HEK293 (cell line): ENCODE results near the gene SEPTIN2.

Experiments used
- CTCF ChIP-seq: fragments of 450-650 bp; formaldehyde crosslinking; IDR thresholded peaks from 2 replicates; pipeline ENCODE4 v1.5.1; 2016; ENCODE audit warnings: missing biosample characterization, missing genetic modification characterization
- YY1 ChIP-seq: fragments of 450-650 bp; formaldehyde crosslinking; IDR thresholded peaks from 2 replicates; pipeline ENCODE4 v1.5.1; 2018; ENCODE audit warnings: missing biosample characterization, missing genetic modification characterization
- ZNF138 ChIP-seq: fragments of 450-650 bp; formaldehyde crosslinking; IDR thresholded peaks from 2 replicates; pipeline ENCODE4 v1.5.1; 2016; ENCODE audit warnings: missing biosample characterization, missing genetic modification characterization, borderline replicate concordance
- ZNF175 ChIP-seq: fragments of 450-650 bp; formaldehyde crosslinking; IDR thresholded peaks from 2 replicates; pipeline ENCODE4 v1.5.1; 2016; ENCODE audit warnings: missing biosample characterization, missing genetic modification characterization
- ZNF2 ChIP-seq: fragments of 450-650 bp; formaldehyde crosslinking; IDR thresholded peaks from 2 replicates; pipeline ENCODE4 v1.5.1; 2016; ENCODE audit warnings: missing biosample characterization, missing genetic modification characterization
- ZNF426 ChIP-seq: fragments of 450-650 bp; formaldehyde crosslinking; IDR thresholded peaks from 2 replicates; pipeline ENCODE4 v1.5.1; 2017; ENCODE audit warnings: missing biosample characterization, missing genetic modification characterization, mild to moderate bottlenecking, inconsistent platforms, moderate library complexity
- ZNF501 ChIP-seq: fragments of 450-650 bp; formaldehyde crosslinking; IDR thresholded peaks from 2 replicates; pipeline ENCODE4 v1.5.1; 2016; ENCODE audit warnings: missing biosample characterization, missing genetic modification characterization
- TF ChIP-seq, protein P1 (sequence below): fragments of 450-650 bp; formaldehyde crosslinking; IDR thresholded peaks from 2 replicates; pipeline ENCODE4 v1.5.1; 2017; ENCODE audit warnings: missing biosample characterization, mild to moderate bottlenecking, missing genetic modification characterization, moderate library complexity
- TF ChIP-seq, protein P2 (sequence below): fragments of 450-650 bp; formaldehyde crosslinking; IDR thresholded peaks from 2 replicates; pipeline ENCODE4 v1.5.1; 2016; ENCODE audit warnings: missing biosample characterization, missing genetic modification characterization
- TF ChIP-seq, protein P3 (sequence below): fragments of 450-650 bp; formaldehyde crosslinking; IDR thresholded peaks from 2 replicates; pipeline ENCODE4 v1.5.1; 2016; ENCODE audit warnings: missing biosample characterization, missing genetic modification characterization

DNA sequence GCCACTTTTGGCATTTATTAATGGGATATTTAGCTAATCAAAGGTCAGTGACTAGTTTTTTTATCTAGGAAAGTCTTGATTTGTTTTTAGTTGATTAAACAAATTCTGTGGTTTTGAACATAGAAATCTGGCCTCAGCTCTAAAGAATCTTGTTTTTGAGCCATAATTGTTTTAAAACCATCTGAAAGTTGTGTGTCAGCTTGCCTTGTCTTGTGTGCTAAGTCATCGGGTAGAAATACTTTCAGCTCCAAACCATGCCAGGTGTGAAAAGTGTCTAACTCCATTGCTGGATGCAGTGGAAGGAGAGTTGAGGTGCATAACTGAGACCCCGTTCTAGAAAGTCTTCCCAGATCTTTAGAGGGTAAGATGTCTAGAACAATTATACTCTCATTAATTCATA, 63.1 kb downstream of the SEPTIN2 start:
- TF ChIP-seq CTCF (tag by site-specific recombination) (no peak), ZNF501 (tag by site-specific recombination) (no peak), ZNF138 (tag by site-specific recombination) (no peak), ZNF175 (no peak), YY1 (tag by site-specific recombination) (no peak), ZNF426 (tag by site-specific recombination) (no peak), ZNF2 (tag by site-specific recombination) (no peak)
- TF ChIP-seq, protein P1, sequence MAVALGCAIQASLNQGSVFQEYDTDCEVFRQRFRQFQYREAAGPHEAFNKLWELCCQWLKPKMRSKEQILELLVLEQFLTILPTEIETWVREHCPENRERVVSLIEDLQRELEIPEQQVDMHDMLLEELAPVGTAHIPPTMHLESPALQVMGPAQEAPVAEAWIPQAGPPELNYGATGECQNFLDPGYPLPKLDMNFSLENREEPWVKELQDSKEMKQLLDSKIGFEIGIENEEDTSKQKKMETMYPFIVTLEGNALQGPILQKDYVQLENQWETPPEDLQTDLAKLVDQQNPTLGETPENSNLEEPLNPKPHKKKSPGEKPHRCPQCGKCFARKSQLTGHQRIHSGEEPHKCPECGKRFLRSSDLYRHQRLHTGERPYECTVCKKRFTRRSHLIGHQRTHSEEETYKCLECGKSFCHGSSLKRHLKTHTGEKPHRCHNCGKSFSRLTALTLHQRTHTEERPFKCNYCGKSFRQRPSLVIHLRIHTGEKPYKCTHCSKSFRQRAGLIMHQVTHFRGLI, result no peak
- TF ChIP-seq, protein P2, sequence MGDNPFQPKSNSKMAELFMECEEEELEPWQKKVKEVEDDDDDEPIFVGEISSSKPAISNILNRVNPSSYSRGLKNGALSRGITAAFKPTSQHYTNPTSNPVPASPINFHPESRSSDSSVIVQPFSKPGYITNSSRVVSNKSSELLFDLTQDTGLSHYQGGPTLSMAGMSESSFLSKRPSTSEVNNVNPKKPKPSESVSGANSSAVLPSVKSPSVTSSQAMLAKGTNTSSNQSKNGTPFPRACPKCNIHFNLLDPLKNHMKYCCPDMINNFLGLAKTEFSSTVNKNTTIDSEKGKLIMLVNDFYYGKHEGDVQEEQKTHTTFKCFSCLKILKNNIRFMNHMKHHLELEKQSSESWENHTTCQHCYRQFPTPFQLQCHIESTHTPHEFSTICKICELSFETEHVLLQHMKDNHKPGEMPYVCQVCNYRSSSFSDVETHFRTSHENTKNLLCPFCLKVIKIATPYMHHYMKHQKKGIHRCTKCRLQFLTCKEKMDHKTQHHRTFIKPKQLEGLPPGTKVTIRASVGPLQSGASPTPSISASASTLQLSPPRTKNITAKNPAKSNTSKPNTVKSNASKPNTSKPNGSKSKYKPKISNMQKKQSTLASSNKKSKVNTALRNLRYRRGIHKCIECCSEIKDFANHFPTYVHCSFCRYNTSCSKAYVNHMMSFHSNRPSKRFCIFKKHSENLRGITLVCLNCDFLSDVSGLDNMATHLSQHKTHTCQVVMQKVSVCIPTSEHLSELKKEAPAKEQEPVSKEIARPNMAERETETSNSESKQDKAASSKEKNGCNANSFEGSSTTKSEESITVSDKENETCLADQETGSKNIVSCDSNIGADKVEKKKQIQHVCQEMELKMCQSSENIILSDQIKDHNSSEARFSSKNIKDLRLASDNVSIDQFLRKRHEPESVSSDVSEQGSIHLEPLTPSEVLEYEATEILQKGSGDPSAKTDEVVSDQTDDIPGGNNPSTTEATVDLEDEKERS (tag by site-specific recombination), result no peak
- TF ChIP-seq, protein P3, sequence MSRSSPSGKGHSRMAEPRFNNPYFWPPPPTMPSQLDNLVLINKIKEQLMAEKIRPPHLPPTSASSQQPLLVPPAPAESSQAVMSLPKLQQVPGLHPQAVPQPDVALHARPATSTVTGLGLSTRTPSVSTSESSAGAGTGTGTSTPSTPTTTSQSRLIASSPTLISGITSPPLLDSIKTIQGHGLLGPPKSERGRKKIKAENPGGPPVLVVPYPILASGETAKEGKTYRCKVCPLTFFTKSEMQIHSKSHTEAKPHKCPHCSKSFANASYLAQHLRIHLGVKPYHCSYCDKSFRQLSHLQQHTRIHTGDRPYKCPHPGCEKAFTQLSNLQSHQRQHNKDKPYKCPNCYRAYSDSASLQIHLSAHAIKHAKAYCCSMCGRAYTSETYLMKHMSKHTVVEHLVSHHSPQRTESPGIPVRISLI, result no peak
